Dermis microvascular lymphatic vessel endothelial cell (primary cell): ENCODE data around the gene GBF1. TPM values are rescaled to one million over a fixed set of nuclear protein-coding genes. Genes with fewer than 3 reads are reported as not detected.

Experiments used
- DNase-seq, 2 donors: peaks; one replicate each; pipeline versions ENCODE4 v3.0.0 to v3.0.0-alpha.2; 2010; ENCODE audit warnings: low read depth in 2 of 2
- total RNA-seq: library from RNA; depleted of rRNA; stranded (reverse); fragments of >200 nt; gene quantifications from 2 replicates; pipeline ENCODE4 v1.2.1, GENCODE V29; 2014

Gene GBF1
- total RNA-seq, 1 donor from 2014 or later, result 11.2 TPM

DNA sequence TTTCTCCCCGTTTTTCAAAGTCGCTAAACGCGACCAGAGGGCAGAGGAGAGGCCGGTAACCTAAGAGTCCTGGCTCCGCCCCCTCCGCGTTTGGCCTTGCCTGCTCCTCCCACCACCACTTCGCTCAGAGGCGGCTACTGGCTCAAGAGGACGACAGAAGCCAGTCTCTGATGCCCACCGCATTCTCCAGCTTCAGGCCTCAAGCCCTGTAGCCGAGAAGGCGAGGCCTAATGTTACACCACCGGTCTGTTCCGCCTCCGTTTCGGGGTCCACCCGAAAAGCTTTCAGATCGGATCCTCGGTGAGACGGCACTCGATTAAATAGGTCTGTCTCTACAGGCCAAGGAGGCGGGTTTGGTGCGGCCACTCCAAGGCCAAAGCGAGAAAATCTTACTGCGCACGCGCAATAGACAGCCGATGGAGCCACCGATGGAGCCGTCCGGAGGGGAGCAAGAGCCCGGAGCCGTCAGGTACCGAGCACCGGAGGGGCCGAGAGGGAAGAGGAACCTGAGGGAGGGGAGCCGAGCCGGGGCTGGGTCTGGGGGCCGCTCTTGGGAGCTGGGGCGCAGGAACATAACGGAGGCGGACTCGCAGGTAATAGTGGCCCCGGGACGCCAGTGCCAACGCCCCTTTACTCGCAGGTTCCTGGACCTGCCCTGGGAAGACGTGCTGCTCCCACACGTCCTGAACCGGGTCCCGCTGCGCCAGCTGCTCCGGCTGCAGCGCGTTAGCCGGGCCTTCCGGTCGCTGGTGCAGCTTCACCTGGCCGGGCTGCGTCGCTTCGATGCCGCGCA, 175.6 kb downstream of the GBF1 start, which contains the start of gene FBXL15:
TSS of gene FBXL15 (plus strand) at position 123 of the 793 bp plus-strand sequence. CDS start at position 417, 294 bp downstream.
- peak; percentile 91 to 95 for DNase-seq

- DNase-seq, result no peak
Observed at GRCh38 chr10:102421507-102421756, 176.1 kb downstream of the GBF1 start.

- DNase-seq, result peak in 1 of 2 donors; percentile 25
Observed at GRCh38 chr10:102421757-102422512, 176.6 kb downstream of the GBF1 start.

GRCh38 chr10:102422545-102423129, 177.3 kb downstream of the GBF1 start:
- DNase-seq, result peak; percentile 57 to 79

DNA sequence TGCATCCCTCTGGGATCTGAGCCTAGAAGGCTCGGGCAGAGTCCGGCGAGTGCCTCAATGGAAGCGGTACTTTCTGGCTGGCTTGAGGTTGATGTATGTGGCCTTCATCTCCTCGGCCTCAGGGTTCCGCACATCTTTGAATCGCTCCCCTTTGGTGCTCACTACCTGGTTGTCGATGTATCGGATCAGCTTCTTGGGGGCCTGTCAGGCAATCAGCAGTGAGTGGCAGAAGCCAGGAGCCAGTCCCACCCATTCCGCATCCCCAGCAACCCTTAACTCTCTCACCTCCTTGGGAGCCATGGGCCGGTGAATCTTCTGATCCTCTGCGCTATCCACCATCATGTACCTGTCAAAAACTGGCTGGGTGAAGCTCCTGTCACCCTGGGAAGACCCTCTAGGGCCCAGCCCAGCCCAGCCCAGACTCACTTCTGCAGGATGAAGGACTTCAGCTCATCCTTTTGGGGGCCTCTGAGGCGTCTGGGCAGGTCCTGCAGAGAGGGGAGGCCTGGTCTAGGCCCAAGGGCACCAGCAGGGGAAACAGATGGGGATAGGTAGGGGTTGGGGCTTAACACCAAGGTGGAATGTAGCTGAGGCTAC, 178.1 kb downstream of the GBF1 start:
- no peak for DNase-seq

GRCh38 chr10:102424145-102424544, 178.8 kb downstream of the GBF1 start:
- no peak for DNase-seq

GRCh38 chr10:102424916-102425315, 179.6 kb downstream of the GBF1 start:
- DNase-seq, result no peak

DNA sequence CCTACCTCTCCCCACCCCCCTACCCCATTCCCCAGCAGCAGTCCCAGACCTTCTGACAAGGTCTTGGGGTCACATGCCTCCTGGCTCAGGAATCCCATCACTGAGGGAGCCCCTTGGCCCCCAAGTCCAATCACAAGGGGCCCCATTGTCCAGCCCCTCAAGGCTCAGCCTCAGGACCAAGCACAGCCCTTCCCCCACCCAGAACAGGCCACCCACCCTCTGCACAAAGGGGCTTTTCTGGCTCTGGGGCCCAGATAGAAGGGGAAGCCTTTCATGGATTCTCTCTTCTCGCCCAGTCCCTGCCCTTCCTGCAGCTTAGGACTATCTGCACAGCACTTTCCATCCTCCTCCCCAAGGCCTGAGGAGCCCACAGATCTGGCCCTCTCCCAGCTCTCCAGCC, 180.1 kb downstream of the GBF1 start:
- DNase-seq, result no peak

DNA sequence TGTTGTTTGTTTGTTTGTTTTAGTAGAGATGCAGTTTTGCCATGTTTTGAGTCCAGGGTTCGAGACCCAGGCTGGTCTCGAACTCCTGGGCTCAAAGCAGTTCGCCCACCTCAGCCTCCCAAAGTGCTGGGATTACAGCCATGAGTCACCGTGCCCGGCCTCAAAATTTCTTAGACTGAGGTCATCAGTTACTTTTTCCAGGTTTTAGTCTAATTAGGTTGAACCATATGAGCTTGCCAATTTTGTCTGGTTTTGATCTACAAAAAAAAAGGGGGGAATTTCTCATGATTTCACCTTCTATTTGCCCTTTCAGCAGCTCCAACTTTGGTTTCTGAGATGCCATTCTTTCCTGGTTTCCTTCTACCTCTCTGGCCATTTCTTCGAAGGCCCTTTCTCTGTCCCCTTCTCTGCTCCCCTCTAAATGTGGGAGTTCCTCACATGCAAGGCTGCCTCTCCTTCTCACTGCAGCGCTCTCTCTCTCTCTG, 181.5 kb downstream of the GBF1 start:
- DNase-seq, result no peak

GRCh38 chr10:102429468-102429867, 184.1 kb downstream of the GBF1 start:
- DNase-seq, result no peak

DNA sequence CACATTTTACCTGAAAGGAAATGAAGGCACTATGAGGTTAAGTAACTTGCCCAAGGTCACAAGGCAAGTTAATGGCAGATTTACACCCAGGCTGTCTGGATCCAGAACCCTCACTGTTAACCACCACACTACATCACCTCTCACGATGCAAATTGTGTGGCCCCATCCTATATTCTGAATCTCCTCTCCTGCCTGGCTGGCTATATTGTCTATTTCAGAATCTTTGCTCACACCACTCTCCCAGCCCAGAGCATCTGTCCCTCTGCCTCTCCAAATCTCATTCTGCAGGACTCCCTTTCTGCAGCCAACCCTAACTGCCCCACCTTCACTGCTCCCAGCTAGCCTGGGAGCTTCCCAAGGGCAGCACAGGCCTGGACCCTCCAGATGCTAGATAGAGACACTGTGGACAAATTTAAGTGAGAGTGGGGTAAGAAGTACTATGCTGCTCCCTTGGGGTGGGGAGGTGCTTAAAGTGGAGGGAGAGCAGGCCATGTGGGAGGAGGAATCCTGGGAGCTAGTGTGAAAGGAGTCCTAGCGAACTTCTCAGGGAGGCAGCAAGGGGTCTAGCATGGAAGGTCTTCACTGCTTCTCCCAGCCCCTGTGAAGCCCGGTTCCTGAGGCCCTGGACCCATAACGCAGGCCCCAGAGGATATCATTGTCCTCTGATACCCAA, 186.3 kb downstream of the GBF1 start:
- DNase-seq, result no peak

Other genes with a start within 250 kb of the GBF1 start
- gene ARMH3, start 189.4 kb upstream of the GBF1 start, total RNA-seq, result 5.3 and 6.3 TPM in 2 replicates
- 26.1 and 34.5 TPM in 2 replicates for gene HPS6, start 180.2 kb upstream of the GBF1 start, total RNA-seq
- 32.0 and 53.0 TPM in 2 replicates for gene LDB1, start 125.2 kb upstream of the GBF1 start, total RNA-seq
- gene PPRC1, start 112.5 kb upstream of the GBF1 start, total RNA-seq, result 6.5 and 9.1 TPM in 2 replicates
- 19.4 and 24.0 TPM in 2 replicates for gene NOLC1, start 93.1 kb upstream of the GBF1 start, total RNA-seq
- gene ELOVL3, start 19.2 kb upstream of the GBF1 start, total RNA-seq, result not detected in 2 replicates
- not detected in 2 replicates for gene PITX3, start 4.0 kb upstream of the GBF1 start, total RNA-seq
- 15.3 and 24.0 TPM in 2 replicates for gene NFKB2, start 150.2 kb downstream of the GBF1 start, total RNA-seq
- gene PSD, start 173.3 kb downstream of the GBF1 start, total RNA-seq, result 0.26 and 0.63 TPM in 2 replicates
- gene FBXL15, start 175.3 kb downstream of the GBF1 start, total RNA-seq, result 5.8 and 8.1 TPM in 2 replicates
- gene CUEDC2, start 187.0 kb downstream of the GBF1 start, total RNA-seq, result 30.6 and 42.2 TPM in 2 replicates
- under 0.01 TPM in 1 of 2 replicates, not detected in the other for gene C10orf95, start 206.0 kb downstream of the GBF1 start, total RNA-seq